HFF-Myc (cell line): ENCODE measurements around the gene SFXN2.
"Not testable (repeated sequence)": the region's sequence is repeated elsewhere in the genome, so short reads cannot be mapped to it uniquely, and the experiment has no call there.

Source experiments
- DNase-seq: peaks from one replicate; pipeline ENCODE4 v3.0.0-alpha.2; 2011; ENCODE audit warnings: low read depth; ENCODE audit errors: extremely low read depth
- H3K4me3 ChIP-seq: replicated peaks from 2 replicates; pipeline ENCODE4 v1.5.1; 2011; ENCODE audit warnings: low read depth, mild to moderate bottlenecking, control low read depth, low read length
- CTCF ChIP-seq: IDR thresholded peaks from 2 replicates; pipeline ENCODE4 v1.5.1; 2012; ENCODE audit warnings: mild to moderate bottlenecking, low read depth, low read length, control low read depth; ENCODE audit errors: missing control alignments

The SFXN2 gene

GRCh38 chr10:102753718-102754117 is 39.3 kb downstream of the SFXN2 start:
- no peak for DNase-seq
- H3K4me3 ChIP-seq, result no peak overlapping the region
- no peak for TF ChIP-seq CTCF

GRCh38 chr10:102757323-102757722 is 42.9 kb downstream of the SFXN2 start:
- TF ChIP-seq CTCF, result no peak
- no peak overlapping the region for H3K4me3 ChIP-seq
- DNase-seq, result no peak

GRCh38 chr10:102758240-102758932 is 44.0 kb downstream of the SFXN2 start:
- no peak overlapping the region for H3K4me3 ChIP-seq
- DNase-seq, result no peak
- no peak for TF ChIP-seq CTCF

GRCh38 chr10:102758933-102759262 is 44.5 kb downstream of the SFXN2 start:
- DNase-seq, result not testable (repeated sequence)

GRCh38 chr10:102759497-102760210 is 45.2 kb downstream of the SFXN2 start:
- no peak for DNase-seq
- no peak for TF ChIP-seq CTCF

More at GRCh38 chr10:102758933-102759262, 44.5 kb downstream of the SFXN2 start:
- not testable (repeated sequence) for H3K4me3 ChIP-seq

GRCh38 chr10:102761981-102762380 is 47.5 kb downstream of the SFXN2 start:
- no peak for DNase-seq
- no peak for TF ChIP-seq CTCF

More at GRCh38 chr10:102759497-102760210, 45.2 kb downstream of the SFXN2 start:
- no peak overlapping the region for H3K4me3 ChIP-seq

GRCh38 chr10:102762401-102763015 is 48.1 kb downstream of the SFXN2 start:
- no peak for TF ChIP-seq CTCF
- no peak overlapping the region for H3K4me3 ChIP-seq
- no peak for DNase-seq

More at GRCh38 chr10:102761981-102762380, 47.5 kb downstream of the SFXN2 start:
- H3K4me3 ChIP-seq, result no peak overlapping the region
